Mesenchymal stem cell (in vitro differentiated cells and primary cell): ENCODE data around the gene ZNF280B.

Experiments used
- DNase-seq: peaks from one replicate; pipeline ENCODE4 v3.0.0-alpha.2; 2013
- H2AFZ ChIP-seq: one replicate; pipeline ENCODE4 v1.6.1; 2013; ENCODE audit warnings: low read depth, mild to moderate bottlenecking, control low read depth, inconsistent platforms, low read length, moderate library complexity
- H2AK5ac ChIP-seq: 2 replicates; pipeline ENCODE4 v1.6.1; 2013; ENCODE audit warnings: low read length, moderate library complexity, mild to moderate bottlenecking, inconsistent platforms; ENCODE audit not compliant: severe bottlenecking
- H2BK120ac ChIP-seq: one replicate; pipeline ENCODE4 v1.6.1; 2013; ENCODE audit warnings: low read depth, mild to moderate bottlenecking, inconsistent platforms, low read length, moderate library complexity
- H2BK12ac ChIP-seq, 2 experiments: one replicate each; pipeline ENCODE4 v1.6.1; 2013; ENCODE audit warnings: inconsistent platforms in 2 of 2, low read length in 2 of 2, mild to moderate bottlenecking in 2 of 2, moderate library complexity in 2 of 2, control low read depth in 1 of 2
- H2BK15ac ChIP-seq: one replicate; pipeline ENCODE4 v1.6.1; 2013; ENCODE audit warnings: mild to moderate bottlenecking, low read depth, inconsistent platforms; ENCODE audit not compliant: poor library complexity, severe bottlenecking
- H2BK5ac ChIP-seq: 2 replicates; pipeline ENCODE4 v1.6.1; 2013; ENCODE audit warnings: low read depth, mild to moderate bottlenecking, low read length, control low read depth, inconsistent platforms; ENCODE audit not compliant: poor library complexity, severe bottlenecking
- H3K14ac ChIP-seq, 2 experiments: one replicate each; pipeline ENCODE4 v1.6.1; 2013; ENCODE audit warnings: inconsistent platforms in 2 of 2, low read length in 2 of 2, control low read depth in 1 of 2, mild to moderate bottlenecking in 1 of 2, moderate library complexity in 1 of 2
- H3K18ac ChIP-seq, 2 experiments: one replicate each; pipeline ENCODE4 v1.6.1; 2013; ENCODE audit warnings: inconsistent platforms in 2 of 2, low read length in 2 of 2, control low read depth in 1 of 2, low read depth in 1 of 2, mild to moderate bottlenecking in 1 of 2
- H3K23ac ChIP-seq, 2 experiments: one replicate each; pipeline ENCODE4 v1.6.1; 2013; ENCODE audit warnings: inconsistent platforms in 2 of 2, low read length in 2 of 2, mild to moderate bottlenecking in 2 of 2, moderate library complexity in 2 of 2, control low read depth in 1 of 2
- H3K27ac ChIP-seq: 2 replicates; pipeline ENCODE4 v1.5.1; 2013; ENCODE audit warnings: mild to moderate bottlenecking, moderate library complexity, low read length, control low read depth, inconsistent platforms; ENCODE audit not compliant: poor library complexity, severe bottlenecking
- H3K27me3 ChIP-seq, 2 experiments: 2 replicates each; pipeline versions ENCODE4 v1.6.1 to v1.7.0; 2013; ENCODE audit warnings: low read length in 2 of 2, mild to moderate bottlenecking in 2 of 2, moderate library complexity in 2 of 2, control low read depth in 1 of 2, inconsistent platforms in 1 of 2; ENCODE audit not compliant: control insufficient read depth in 1 of 2, insufficient read depth in 1 of 2
- H3K36me3 ChIP-seq, 2 experiments: 2 replicates each; pipeline versions ENCODE4 v1.6.1 to v1.7.0; 2013; ENCODE audit warnings: low read length in 2 of 2, control low read depth in 1 of 2, inconsistent platforms in 1 of 2, low read depth in 1 of 2, mild to moderate bottlenecking in 1 of 2; ENCODE audit not compliant: insufficient read depth in 2 of 2, control insufficient read depth in 1 of 2
- H3K4ac ChIP-seq, 2 experiments: one replicate each; pipeline ENCODE4 v1.6.1; 2013; ENCODE audit warnings: inconsistent platforms in 2 of 2, low read length in 2 of 2, mild to moderate bottlenecking in 2 of 2, moderate library complexity in 2 of 2, control low read depth in 1 of 2, low read depth in 1 of 2
- H3K4me1 ChIP-seq: 2 replicates; pipeline ENCODE4 v1.6.1; 2013; ENCODE audit warnings: low read depth, low read length, control low read depth; ENCODE audit not compliant: control insufficient read depth, insufficient read depth
- H3K4me2 ChIP-seq: 2 replicates; pipeline ENCODE4 v1.6.1; 2013; ENCODE audit warnings: low read length, mild to moderate bottlenecking, inconsistent platforms; ENCODE audit not compliant: poor library complexity, severe bottlenecking
- H3K4me3 ChIP-seq, 2 experiments: 2 replicates each; pipeline versions ENCODE4 v1.5.1 to v1.7.0; 2013; ENCODE audit warnings: low read length in 2 of 2, mild to moderate bottlenecking in 2 of 2, control low read depth in 1 of 2, low read depth in 1 of 2; ENCODE audit not compliant: insufficient read depth in 1 of 2
- H3K79me1 ChIP-seq: replicated peaks from 2 replicates; pipeline ENCODE4 v1.6.1; 2013; ENCODE audit warnings: mild to moderate bottlenecking, control low read depth, low read length, inconsistent platforms; ENCODE audit not compliant: poor library complexity, severe bottlenecking
- H3K9ac ChIP-seq: 2 replicates; pipeline ENCODE4 v1.7.0; 2013; ENCODE audit warnings: mild to moderate bottlenecking, low read length, moderate library complexity
- H3K9me3 ChIP-seq: 2 replicates; pipeline ENCODE4 v1.7.0; 2013; ENCODE audit warnings: mild to moderate bottlenecking, low read length; ENCODE audit not compliant: control insufficient read depth
- H4K8ac ChIP-seq: one replicate; pipeline ENCODE4 v1.6.1; 2013; ENCODE audit warnings: inconsistent platforms, mild to moderate bottlenecking, low read length, moderate library complexity
- H4K91ac ChIP-seq: one replicate; pipeline ENCODE4 v1.6.1; 2013; ENCODE audit warnings: mild to moderate bottlenecking, low read length, inconsistent platforms
- WGBS: methylation state at CpG from one replicate; pipeline ENCODE4 v1.1.7; 2013; ENCODE audit warnings: mixed read lengths; 5-methylcytosine and 5-hydroxymethylcytosine counted together

Gene ZNF280B

GRCh38 chr22:22523494-22523893, 15.0 kb upstream of the ZNF280B start:
- Histone ChIP-seq H2BK5ac (no peak overlapping the region), H2AK5ac (no peak overlapping the region), H3K27ac (no peak overlapping the region), H3K14ac (no peak overlapping the region), H2BK12ac (no peak overlapping the region), H3K27me3 (peaks cover 5 to 12% of the 10 kb centered on the region in 2 experiments), H2BK15ac (no peak overlapping the region), H3K9ac (no peak overlapping the region), H3K4me2 (no peak overlapping the region), H3K9me3 (no peaks in the 10 kb centered on the region), H3K4me3 (no peak overlapping the region), H2AFZ (no peak overlapping the region), H3K23ac (no peak overlapping the region), H4K91ac (no peak overlapping the region), H3K79me1 (no peaks in the 10 kb centered on the region), H3K4me1 (no peaks in the 10 kb centered on the region), H2BK120ac (no peak overlapping the region), H3K18ac (no peak overlapping the region), H3K4ac (no peak overlapping the region), H4K8ac (no peak overlapping the region), H3K36me3 (no peaks in the 10 kb centered on the region)
- no peak for DNase-seq
- WGBS: 74% methylated on average over 6 of the region's 6 CpGs

DNA sequence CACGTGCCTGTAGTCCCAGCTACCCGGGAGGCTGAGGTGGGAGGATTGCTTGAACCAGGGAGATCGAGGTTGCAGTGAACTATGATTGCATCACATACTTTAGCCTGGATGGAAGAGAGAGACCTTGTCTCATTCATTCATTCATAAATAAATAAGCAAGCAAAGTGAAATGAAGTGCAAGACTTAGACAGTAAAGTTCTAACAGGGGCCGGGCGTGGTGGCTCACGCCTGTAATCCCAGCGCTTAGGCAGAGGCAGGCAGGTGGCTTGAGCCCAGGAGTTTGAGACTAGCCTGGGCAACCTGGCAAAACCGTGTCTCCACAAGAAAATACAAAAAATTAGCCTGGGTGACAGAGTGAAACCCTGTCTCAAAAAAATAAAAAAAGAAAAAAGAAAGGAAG, 13.1 kb upstream of the ZNF280B start:
- WGBS: 79% methylated on average over 8 of the region's 8 CpGs
- Histone ChIP-seq H3K4me3 (no peak overlapping the region), H3K18ac (no peak overlapping the region), H2AK5ac (no peak overlapping the region), H2BK120ac (no peak overlapping the region), H2BK5ac (no peak overlapping the region), H3K4me2 (no peak overlapping the region), H2BK12ac (no peak overlapping the region), H3K14ac (no peak overlapping the region), H4K91ac (no peak overlapping the region), H3K36me3 (no peaks in the 10 kb centered on the region), H3K79me1 (no peaks in the 10 kb centered on the region), H3K4ac (no peak overlapping the region), H3K23ac (no peak overlapping the region), H3K27me3 (peaks cover 6 to 15% of the 10 kb centered on the region in 2 experiments), H3K27ac (no peak overlapping the region), H3K9ac (no peak overlapping the region), H2BK15ac (no peak overlapping the region), H3K4me1 (no peaks in the 10 kb centered on the region), H4K8ac (no peak overlapping the region), H2AFZ (no peak overlapping the region), H3K9me3 (no peaks in the 10 kb centered on the region)
- DNase-seq: no peak

- Histone ChIP-seq H3K9ac (no peak overlapping the region), H3K36me3 (no peaks in the 10 kb centered on the region), H3K79me1 (no peaks in the 10 kb centered on the region), H2AFZ (no peak overlapping the region), H4K91ac (no peak overlapping the region), H2AK5ac (no peak overlapping the region), H2BK12ac (no peak overlapping the region), H2BK5ac (no peak overlapping the region), H3K4me1 (no peaks in the 10 kb centered on the region), H2BK120ac (no peak overlapping the region), H3K4me2 (no peak overlapping the region), H2BK15ac (no peak overlapping the region), H3K14ac (no peak overlapping the region), H3K18ac (no peak overlapping the region), H3K4me3 (no peak overlapping the region), H3K27me3 (peaks cover 9 to 22% of the 10 kb centered on the region in 2 experiments), H4K8ac (no peak overlapping the region), H3K9me3 (no peaks in the 10 kb centered on the region), H3K23ac (no peak overlapping the region), H3K27ac (no peak overlapping the region), H3K4ac (no peak overlapping the region)
- 64% methylated on average over 12 of the region's 12 CpGs for WGBS
- no peak for DNase-seq
These were observed 12.4 kb upstream of the ZNF280B start for GRCh38 chr22:22520667-22521602.

DNA sequence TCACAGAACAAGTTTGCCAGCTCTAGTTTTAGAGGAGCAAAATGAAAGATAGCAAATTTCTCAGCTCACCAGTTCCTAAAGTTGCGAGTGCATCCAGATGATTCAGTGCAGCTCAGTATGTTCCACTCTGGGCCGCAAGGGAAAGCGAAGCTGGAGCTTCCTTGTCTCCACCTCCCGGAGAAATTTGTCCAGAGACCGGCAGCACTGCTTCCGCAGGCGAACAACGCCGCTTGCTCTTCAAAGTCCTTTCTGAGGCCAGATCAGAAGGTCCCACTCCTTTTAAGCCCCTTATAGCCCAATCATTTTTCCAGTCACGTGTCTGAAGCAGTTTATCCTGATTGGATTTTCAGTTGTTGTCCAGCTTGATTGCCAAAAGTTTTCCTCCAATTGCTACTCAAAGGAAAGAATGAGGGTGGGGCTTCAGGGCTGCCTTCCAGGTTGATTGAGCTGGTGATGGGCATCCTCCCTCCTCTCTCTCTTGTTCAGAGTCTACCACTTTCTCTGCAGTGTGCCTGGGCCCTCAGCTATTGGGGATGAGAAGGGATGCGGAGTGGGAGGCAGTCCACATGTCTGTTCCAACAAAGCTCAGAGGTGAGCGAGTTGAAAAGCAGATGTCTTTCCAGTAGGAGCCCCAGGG, 11.6 kb upstream of the ZNF280B start, which contains the start of gene ZNF280A:
TSS of gene ZNF280A (minus strand) at position 251 of the 637 bp plus-strand sequence. CDS start 4,640 bp downstream, outside the sequence.
- Histone ChIP-seq H3K36me3 (no peaks in the 10 kb centered on the region), H2BK15ac (no peak within 1 kb of the TSS), H2BK120ac (no peak within 1 kb of the TSS), H2AK5ac (no peak within 1 kb of the TSS), H3K79me1 (no peaks in the 10 kb centered on the region), H3K4me3 (peak within 1 kb of the TSS in 1 of 2 experiments; percentile 66), H3K4me1 (no peaks in the 10 kb centered on the region), H3K9ac (peak within 1 kb of the TSS; percentile 57), H3K9me3 (no peaks in the 10 kb centered on the region), H3K27ac (no peak within 1 kb of the TSS), H3K14ac (no peak within 1 kb of the TSS), H3K4ac (no peak within 1 kb of the TSS), H3K23ac (no peak within 1 kb of the TSS), H4K8ac (no peak within 1 kb of the TSS), H3K4me2 (no peak within 1 kb of the TSS), H2AFZ (no peak within 1 kb of the TSS), H2BK5ac (no peak within 1 kb of the TSS), H3K18ac (no peak within 1 kb of the TSS), H2BK12ac (no peak within 1 kb of the TSS), H4K91ac (no peak within 1 kb of the TSS), H3K27me3 (peaks cover 9 to 23% of the 10 kb centered on the region in 2 experiments)
- DNase-seq: no peak
- 69% methylated on average over 12 of the region's 12 CpGs for WGBS
